Neural cell (in vitro differentiated cells): ENCODE measurements around the gene EMILIN2. TPM values are rescaled to one million over a fixed set of nuclear protein-coding genes. Genes with fewer than 3 reads are reported as not detected.

Experiments used
- H2AFZ ChIP-seq: fragments of 200-600, 300-800 bp; sonication (generic), shearing (Covaris generic); 2 replicates; pipeline ENCODE4 v1.6.0; 2014; ENCODE audit warnings: low read depth, mild to moderate bottlenecking, antibody characterized with exemption, low read length, moderate library complexity
- H3F3A ChIP-seq: fragments of 200-600 bp; shearing (Covaris generic); 2 replicates; pipeline ENCODE4 v1.6.1; 2016; ENCODE audit warnings: mild to moderate bottlenecking, moderate library complexity, mixed read lengths, antibody characterized with exemption, low read length; ENCODE audit not compliant: insufficient read depth, poor library complexity, severe bottlenecking
- H3K27ac ChIP-seq: fragments of 200-600, 300-800 bp; sonication (generic), shearing (Covaris generic); 2 replicates; pipeline ENCODE4 v1.5.1; 2014; ENCODE audit warnings: mild to moderate bottlenecking, low read length, moderate library complexity
- H3K27me3 ChIP-seq: fragments of 300-800, 200-600 bp; sonication (generic), shearing (Covaris generic); 2 replicates; pipeline ENCODE4 v1.6.0; 2014; ENCODE audit warnings: mild to moderate bottlenecking, low read depth, low read length, moderate library complexity; ENCODE audit not compliant: insufficient read depth
- H3K36me3 ChIP-seq: fragments of 300-800, 200-600 bp; sonication (generic), shearing (Covaris generic); 2 replicates; pipeline ENCODE4 v1.5.1; 2014; ENCODE audit warnings: mild to moderate bottlenecking, antibody characterized with exemption, low read length, moderate library complexity; ENCODE audit not compliant: insufficient read depth
- H3K4me2 ChIP-seq: fragments of 300-800, 200-600 bp; sonication (generic), shearing (Covaris generic); 2 replicates; pipeline ENCODE4 v1.6.0; 2014; ENCODE audit warnings: mild to moderate bottlenecking, low read length
- H3K4me3 ChIP-seq: fragments of 300-800, 200-600 bp; sonication (generic), shearing (Covaris generic); 2 replicates; pipeline ENCODE4 v1.5.1; 2014; ENCODE audit warnings: mild to moderate bottlenecking, low read length, moderate library complexity
- H3K79me2 ChIP-seq: fragments of 200-600 bp; shearing (Covaris generic); replicated peaks from 2 replicates; pipeline ENCODE4 v1.6.0; 2014; ENCODE audit warnings: mild to moderate bottlenecking, low read length, moderate library complexity; ENCODE audit not compliant: insufficient read depth
- H3K9ac ChIP-seq: fragments of 300-800, 200-600 bp; sonication (generic), shearing (Covaris generic); 2 replicates; pipeline ENCODE4 v1.6.1; 2016; ENCODE audit warnings: mild to moderate bottlenecking, low read length, mixed read lengths
- H3K9me2 ChIP-seq: fragments of 200-600 bp; shearing (Covaris generic); 2 replicates; pipeline ENCODE4 v1.6.1; 2016; ENCODE audit warnings: mild to moderate bottlenecking, low read length, mixed read lengths; ENCODE audit not compliant: insufficient read depth
- H3K9me3 ChIP-seq: fragments of 200-600, 300-800 bp; sonication (generic), shearing (Covaris generic); 2 replicates; pipeline ENCODE4 v1.6.1; 2016; ENCODE audit warnings: mild to moderate bottlenecking, mixed run types, low read length, moderate library complexity, mixed read lengths
- H4K20me1 ChIP-seq: fragments of 200-600 bp; shearing (Covaris generic); 2 replicates; pipeline ENCODE4 v1.6.1; 2016; ENCODE audit warnings: mild to moderate bottlenecking, mixed run types; ENCODE audit not compliant: insufficient read depth
- EP300 ChIP-seq: fragments of 450-650 bp; conservative IDR thresholded peaks from 2 replicates; pipeline ENCODE4 v1.6.1; 2014; ENCODE audit warnings: antibody characterized with exemption, mild to moderate bottlenecking, moderate library complexity; ENCODE audit not compliant: poor library complexity, severe bottlenecking
- EZH2 ChIP-seq: fragments of 200-600, 300-800 bp; shearing (Covaris generic), sonication (generic); IDR thresholded peaks from 2 replicates; pipeline ENCODE4 v1.6.1; 2014; ENCODE audit warnings: antibody characterized with exemption, low read length, borderline replicate concordance, mild to moderate bottlenecking; ENCODE audit not compliant: insufficient read depth, poor library complexity, severe bottlenecking
- MXI1 ChIP-seq: fragments of 450-650 bp; conservative IDR thresholded peaks from 2 replicates; pipeline ENCODE4 v1.6.1; 2014; ENCODE audit warnings: antibody characterized with exemption, mild to moderate bottlenecking; ENCODE audit not compliant: poor library complexity, severe bottlenecking
- POLR2AphosphoS5 ChIP-seq: IDR thresholded peaks from 2 replicates; pipeline ENCODE4 v1.6.1; 2012
- RAD21 ChIP-seq: fragments of 450-650 bp; conservative IDR thresholded peaks from 2 replicates; pipeline ENCODE4 v1.6.1; 2014; ENCODE audit warnings: antibody characterized with exemption, mild to moderate bottlenecking, moderate library complexity
- SMC3 ChIP-seq: fragments of 450-650 bp; conservative IDR thresholded peaks from 2 replicates; pipeline ENCODE4 v1.6.1; 2014; ENCODE audit warnings: antibody characterized with exemption, mild to moderate bottlenecking, moderate library complexity; ENCODE audit not compliant: poor library complexity
- TAF1 ChIP-seq: IDR thresholded peaks from 2 replicates; pipeline ENCODE4 v1.6.1; 2012; ENCODE audit warnings: low read depth
- polyA plus RNA-seq: library from polyadenylated mRNA; depleted of rRNA; stranded (reverse); fragments of >200 nt; gene quantifications from 2 replicates; pipeline ENCODE4 v1.2.3, GENCODE V29; 2014
- TF ChIP-seq, protein P1 (sequence below): IDR thresholded peaks from 2 replicates; pipeline ENCODE4 v1.6.1; 2012; ENCODE audit warnings: borderline replicate concordance
- TF ChIP-seq, protein P2 (sequence below): fragments of 450-650 bp; IDR thresholded peaks from 2 replicates; pipeline ENCODE4 v1.5.1; 2014; ENCODE audit warnings: antibody characterized with exemption, mild to moderate bottlenecking, moderate library complexity; ENCODE audit not compliant: poor library complexity, severe bottlenecking

EMILIN2 gene
- polyA plus RNA-seq, 1 donor from 2014 or later, result not detected

DNA sequence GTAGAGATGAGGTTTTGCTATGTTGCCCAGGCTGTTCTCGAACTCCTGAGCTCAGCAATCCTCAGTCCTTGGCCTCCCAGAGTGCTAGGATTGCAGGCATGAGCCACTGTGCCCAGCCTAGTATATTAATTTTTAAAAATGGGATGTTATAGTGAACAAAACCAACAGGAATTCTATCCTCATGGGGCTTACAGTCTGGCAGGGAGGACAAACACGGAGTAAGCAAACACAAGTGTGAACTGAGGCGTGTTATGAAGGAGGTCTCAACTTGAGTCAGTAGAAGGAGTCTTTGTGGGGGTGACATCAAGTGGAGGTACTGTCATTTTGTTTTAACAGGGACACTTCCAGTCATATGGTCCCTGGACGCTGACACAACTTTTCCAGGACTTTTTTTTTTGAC, 33.1 kb downstream of the EMILIN2 start:
- Histone ChIP-seq H3K9me2 (no peaks in the 10 kb centered on the region), H3K9ac (no peak overlapping the region), H3K4me2 (no peak overlapping the region), H3K79me2 (no peaks in the 10 kb centered on the region), H3K36me3 (no peaks in the 10 kb centered on the region), H3K27me3 (no peaks in the 10 kb centered on the region), H3K27ac (no peak overlapping the region), H4K20me1 (no peaks in the 10 kb centered on the region), H3K4me3 (no peak overlapping the region), H3K9me3 (no peaks in the 10 kb centered on the region), H2AFZ (no peak overlapping the region), H3F3A (no peaks in the 10 kb centered on the region)
- TF ChIP-seq EP300 (no peak), EZH2 (no peak), MXI1 (no peak), RAD21 (no peak), SMC3 (no peak), TAF1 (no peak)
- TF ChIP-seq, protein P1, sequence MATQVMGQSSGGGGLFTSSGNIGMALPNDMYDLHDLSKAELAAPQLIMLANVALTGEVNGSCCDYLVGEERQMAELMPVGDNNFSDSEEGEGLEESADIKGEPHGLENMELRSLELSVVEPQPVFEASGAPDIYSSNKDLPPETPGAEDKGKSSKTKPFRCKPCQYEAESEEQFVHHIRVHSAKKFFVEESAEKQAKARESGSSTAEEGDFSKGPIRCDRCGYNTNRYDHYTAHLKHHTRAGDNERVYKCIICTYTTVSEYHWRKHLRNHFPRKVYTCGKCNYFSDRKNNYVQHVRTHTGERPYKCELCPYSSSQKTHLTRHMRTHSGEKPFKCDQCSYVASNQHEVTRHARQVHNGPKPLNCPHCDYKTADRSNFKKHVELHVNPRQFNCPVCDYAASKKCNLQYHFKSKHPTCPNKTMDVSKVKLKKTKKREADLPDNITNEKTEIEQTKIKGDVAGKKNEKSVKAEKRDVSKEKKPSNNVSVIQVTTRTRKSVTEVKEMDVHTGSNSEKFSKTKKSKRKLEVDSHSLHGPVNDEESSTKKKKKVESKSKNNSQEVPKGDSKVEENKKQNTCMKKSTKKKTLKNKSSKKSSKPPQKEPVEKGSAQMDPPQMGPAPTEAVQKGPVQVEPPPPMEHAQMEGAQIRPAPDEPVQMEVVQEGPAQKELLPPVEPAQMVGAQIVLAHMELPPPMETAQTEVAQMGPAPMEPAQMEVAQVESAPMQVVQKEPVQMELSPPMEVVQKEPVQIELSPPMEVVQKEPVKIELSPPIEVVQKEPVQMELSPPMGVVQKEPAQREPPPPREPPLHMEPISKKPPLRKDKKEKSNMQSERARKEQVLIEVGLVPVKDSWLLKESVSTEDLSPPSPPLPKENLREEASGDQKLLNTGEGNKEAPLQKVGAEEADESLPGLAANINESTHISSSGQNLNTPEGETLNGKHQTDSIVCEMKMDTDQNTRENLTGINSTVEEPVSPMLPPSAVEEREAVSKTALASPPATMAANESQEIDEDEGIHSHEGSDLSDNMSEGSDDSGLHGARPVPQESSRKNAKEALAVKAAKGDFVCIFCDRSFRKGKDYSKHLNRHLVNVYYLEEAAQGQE, result no peak
- TF ChIP-seq, protein P2, sequence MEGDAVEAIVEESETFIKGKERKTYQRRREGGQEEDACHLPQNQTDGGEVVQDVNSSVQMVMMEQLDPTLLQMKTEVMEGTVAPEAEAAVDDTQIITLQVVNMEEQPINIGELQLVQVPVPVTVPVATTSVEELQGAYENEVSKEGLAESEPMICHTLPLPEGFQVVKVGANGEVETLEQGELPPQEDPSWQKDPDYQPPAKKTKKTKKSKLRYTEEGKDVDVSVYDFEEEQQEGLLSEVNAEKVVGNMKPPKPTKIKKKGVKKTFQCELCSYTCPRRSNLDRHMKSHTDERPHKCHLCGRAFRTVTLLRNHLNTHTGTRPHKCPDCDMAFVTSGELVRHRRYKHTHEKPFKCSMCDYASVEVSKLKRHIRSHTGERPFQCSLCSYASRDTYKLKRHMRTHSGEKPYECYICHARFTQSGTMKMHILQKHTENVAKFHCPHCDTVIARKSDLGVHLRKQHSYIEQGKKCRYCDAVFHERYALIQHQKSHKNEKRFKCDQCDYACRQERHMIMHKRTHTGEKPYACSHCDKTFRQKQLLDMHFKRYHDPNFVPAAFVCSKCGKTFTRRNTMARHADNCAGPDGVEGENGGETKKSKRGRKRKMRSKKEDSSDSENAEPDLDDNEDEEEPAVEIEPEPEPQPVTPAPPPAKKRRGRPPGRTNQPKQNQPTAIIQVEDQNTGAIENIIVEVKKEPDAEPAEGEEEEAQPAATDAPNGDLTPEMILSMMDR, result no peak

DNA sequence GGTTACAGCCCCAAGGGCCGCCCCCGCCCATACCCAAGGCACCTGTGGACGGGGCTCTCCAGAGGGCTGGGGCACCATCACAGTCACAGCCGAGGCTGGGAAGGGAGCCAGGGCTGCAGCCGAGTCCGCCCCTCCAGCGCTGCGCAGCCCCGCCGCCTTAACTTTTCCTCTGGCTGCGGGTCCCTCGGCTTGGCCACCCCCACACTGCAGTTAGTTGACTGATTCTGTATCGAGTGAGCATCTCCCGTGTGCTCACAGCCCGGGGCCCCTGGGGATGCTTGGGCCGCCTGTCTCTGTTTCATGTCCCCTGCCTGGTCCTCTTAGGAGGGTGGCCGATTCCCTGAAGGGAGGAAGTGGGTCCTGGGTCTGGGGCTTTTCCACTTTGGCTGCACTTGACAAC, 33.7 kb downstream of the EMILIN2 start:
- Histone ChIP-seq H3K27me3 (no peaks in the 10 kb centered on the region), H3K4me3 (no peak overlapping the region), H3K9ac (no peak overlapping the region), H3K4me2 (no peak overlapping the region), H3K9me3 (no peaks in the 10 kb centered on the region), H2AFZ (no peak overlapping the region), H3K36me3 (no peaks in the 10 kb centered on the region), H4K20me1 (no peaks in the 10 kb centered on the region), H3F3A (no peaks in the 10 kb centered on the region), H3K27ac (no peak overlapping the region), H3K9me2 (no peaks in the 10 kb centered on the region), H3K79me2 (no peaks in the 10 kb centered on the region)
- TF ChIP-seq MXI1 (no peak), EZH2 (no peak), TAF1 (no peak), EP300 (no peak), SMC3 (no peak), POLR2AphosphoS5 (no peak), RAD21 (no peak)
- TF ChIP-seq, protein P1, result no peak
- TF ChIP-seq, protein P2, result no peak
